ENCODE measurements around the gene CTIF.
A peak's percentile ranks its signal among the peaks of the same experiment; 100 is the strongest.

CTIF gene

GRCh38 chr18:48832938-48833700, 294.3 kb downstream of the CTIF start:
- FAIRE-seq (no peak), DNase-seq (ENCODE audit: insufficient read length, low spot score) (no peak)
- no peak for TF ChIP-seq PAX5 (IDR thresholded peaks at IDR 0.05; ENCODE audit: insufficient read depth, low read length, severe bottlenecking)
- TF ChIP-seq SPI1 (IDR thresholded peaks at IDR 0.05; ENCODE audit: low read depth, low read length), result no peak
- TF ChIP-seq POLR2A (IDR thresholded peaks at IDR 0.05; ENCODE audit: low read depth, low read length), result no peak

- peak; percentile 70 for DNase-seq (ENCODE audit: insufficient read length, low spot score)
- TF ChIP-seq POU2F2 (IDR thresholded peaks at IDR 0.05; ENCODE audit: low read depth, low read length) (peak; percentile 94), POLR2A (IDR thresholded peaks at IDR 0.05; ENCODE audit: low read depth, low read length) (no peak; the same call in 1 of the 2 replicates), POLR2AphosphoS5 (IDR thresholded peaks at IDR 0.05; ENCODE audit: low read depth, low read length) (0 out of 2 replicates have a peak, but pooled peaks have one; percentile 47)
- FAIRE-seq, result peak; percentile 23
Measured at GRCh38 chr18:48833701-48834412, 295.0 kb downstream of the CTIF start.

GRCh38 chr18:48834413-48835031, 295.7 kb downstream of the CTIF start:
- FAIRE-seq, result peak; percentile 96
- peak; percentile 54 for DNase-seq (ENCODE audit: insufficient read length, low spot score)
- no peak for TF ChIP-seq PAX5 (IDR thresholded peaks at IDR 0.05; ENCODE audit: insufficient read depth, low read length, severe bottlenecking)
- no peak for TF ChIP-seq SPI1 (IDR thresholded peaks at IDR 0.05; ENCODE audit: low read depth, low read length)
- TF ChIP-seq TAF1 (IDR thresholded peaks at IDR 0.05; ENCODE audit: low read depth, low read length), result peak; percentile 57; the same call in 1 of the 2 replicates
- TF ChIP-seq POLR2A (IDR thresholded peaks at IDR 0.05; ENCODE audit: low read depth, low read length), result 0 out of 2 replicates have a peak, but pooled peaks have one; percentile 32
- TF ChIP-seq POU2F2 (IDR thresholded peaks at IDR 0.05; ENCODE audit: low read depth, low read length), result 0 out of 2 replicates have a peak, but pooled peaks have one; percentile 50
- 0 out of 2 replicates have a peak, but pooled peaks have one; percentile 4 for TF ChIP-seq POLR2AphosphoS5 (IDR thresholded peaks at IDR 0.05; ENCODE audit: low read depth, low read length)

DNA sequence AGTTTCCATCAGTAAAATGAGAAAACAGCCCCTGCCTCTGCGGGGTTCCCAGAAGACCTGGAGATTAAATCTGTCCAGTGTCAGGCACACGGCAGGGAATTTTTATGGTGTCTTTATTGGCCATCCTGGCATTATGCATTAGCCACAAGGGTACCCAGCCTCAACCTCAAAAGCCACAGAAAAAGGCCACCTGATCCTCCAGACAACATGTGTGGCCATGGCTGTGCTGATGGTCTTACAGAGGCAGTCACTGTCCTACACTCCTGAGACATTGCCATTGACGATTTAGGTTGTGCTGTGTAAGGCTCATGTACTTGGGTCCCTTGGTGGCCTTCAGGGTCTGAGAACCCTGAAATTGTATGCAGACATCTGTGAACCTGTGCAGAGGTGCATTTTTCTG, 296.3 kb downstream of the CTIF start:
- DNase-seq (ENCODE audit: insufficient read length, low spot score) (no peak), FAIRE-seq (no peak)
- TF ChIP-seq TAF1 (IDR thresholded peaks at IDR 0.05; ENCODE audit: low read depth, low read length) (no peak), SPI1 (IDR thresholded peaks at IDR 0.05; ENCODE audit: low read depth, low read length) (no peak)

GRCh38 chr18:48835745-48836170, 296.9 kb downstream of the CTIF start:
- no peak for DNase-seq (ENCODE audit: insufficient read length, low spot score)
- no peak for FAIRE-seq
- TF ChIP-seq POLR2AphosphoS5 (IDR thresholded peaks at IDR 0.05; ENCODE audit: low read depth, low read length), result no peak
- no peak for TF ChIP-seq POLR2A (IDR thresholded peaks at IDR 0.05; ENCODE audit: low read depth, low read length)
- no peak for TF ChIP-seq TAF1 (IDR thresholded peaks at IDR 0.05; ENCODE audit: low read depth, low read length)
- no peak for TF ChIP-seq SPI1 (IDR thresholded peaks at IDR 0.05; ENCODE audit: low read depth, low read length)
- no peak for TF ChIP-seq POU2F2 (IDR thresholded peaks at IDR 0.05; ENCODE audit: low read depth, low read length)
- TF ChIP-seq PAX5 (IDR thresholded peaks at IDR 0.05; ENCODE audit: insufficient read depth, low read length, severe bottlenecking), result no peak

- DNase-seq (ENCODE audit: insufficient read length, low spot score) (no peak), FAIRE-seq (no peak)
- TF ChIP-seq POLR2AphosphoS5 (IDR thresholded peaks at IDR 0.05; ENCODE audit: low read depth, low read length) (no peak), SPI1 (IDR thresholded peaks at IDR 0.05; ENCODE audit: low read depth, low read length) (no peak), TAF1 (IDR thresholded peaks at IDR 0.05; ENCODE audit: low read depth, low read length) (no peak), POLR2A (IDR thresholded peaks at IDR 0.05; ENCODE audit: low read depth, low read length) (no peak), PAX5 (IDR thresholded peaks at IDR 0.05; ENCODE audit: insufficient read depth, low read length, severe bottlenecking) (no peak), POU2F2 (IDR thresholded peaks at IDR 0.05; ENCODE audit: low read depth, low read length) (no peak)
Measured at GRCh38 chr18:48836231-48836805, 297.5 kb downstream of the CTIF start.

DNA sequence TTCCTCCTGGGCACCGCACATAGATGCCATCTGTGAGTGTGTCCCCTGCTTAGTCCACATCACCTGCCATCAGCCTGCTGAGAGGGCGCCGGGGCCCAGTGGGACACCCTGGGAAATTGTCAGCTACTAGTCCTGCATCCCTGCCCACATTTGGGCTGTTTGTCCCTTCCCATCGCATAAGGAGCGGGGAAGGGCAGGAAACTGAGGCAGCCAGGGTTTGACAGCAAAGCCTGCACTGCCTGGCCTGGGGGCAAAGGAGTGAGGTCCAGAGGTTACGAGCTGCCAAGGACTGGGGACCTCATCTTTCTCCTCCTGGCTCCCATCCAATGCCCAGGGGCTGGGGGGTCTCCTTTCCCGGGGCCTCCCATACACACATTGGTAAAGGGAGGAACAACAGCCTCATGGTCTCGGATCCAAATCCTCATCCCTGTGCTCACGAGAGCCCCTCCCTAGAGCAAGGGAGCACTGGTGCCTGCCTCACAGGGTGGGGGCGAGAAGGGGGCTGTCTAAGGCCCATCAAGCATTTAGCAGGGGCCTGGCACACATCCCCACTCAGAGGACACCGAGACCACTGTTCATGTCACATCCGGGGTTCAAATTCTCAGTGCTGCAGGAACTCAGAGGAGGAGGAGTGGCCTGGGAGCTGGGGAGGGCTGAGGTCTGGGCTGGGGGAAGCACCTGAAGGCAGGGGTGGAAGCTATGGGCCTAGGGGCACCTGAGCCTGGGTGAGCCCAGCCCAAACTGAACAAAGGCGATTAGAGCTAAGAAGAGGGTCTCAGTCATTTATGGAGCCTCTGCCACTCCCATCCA, 298.2 kb downstream of the CTIF start:
- DNase-seq (ENCODE audit: insufficient read length, low spot score) (no peak), FAIRE-seq (peak; percentile 16)
- TF ChIP-seq PAX5 (IDR thresholded peaks at IDR 0.05; ENCODE audit: insufficient read depth, low read length, severe bottlenecking), result no peak
- no peak for TF ChIP-seq SPI1 (IDR thresholded peaks at IDR 0.05; ENCODE audit: low read depth, low read length)
- TF ChIP-seq TAF1 (IDR thresholded peaks at IDR 0.05; ENCODE audit: low read depth, low read length), result no peak
- TF ChIP-seq POLR2AphosphoS5 (IDR thresholded peaks at IDR 0.05; ENCODE audit: low read depth, low read length), result no peak
- no peak for TF ChIP-seq POU2F2 (IDR thresholded peaks at IDR 0.05; ENCODE audit: low read depth, low read length)
- no peak for TF ChIP-seq POLR2A (IDR thresholded peaks at IDR 0.05; ENCODE audit: low read depth, low read length)

DNA sequence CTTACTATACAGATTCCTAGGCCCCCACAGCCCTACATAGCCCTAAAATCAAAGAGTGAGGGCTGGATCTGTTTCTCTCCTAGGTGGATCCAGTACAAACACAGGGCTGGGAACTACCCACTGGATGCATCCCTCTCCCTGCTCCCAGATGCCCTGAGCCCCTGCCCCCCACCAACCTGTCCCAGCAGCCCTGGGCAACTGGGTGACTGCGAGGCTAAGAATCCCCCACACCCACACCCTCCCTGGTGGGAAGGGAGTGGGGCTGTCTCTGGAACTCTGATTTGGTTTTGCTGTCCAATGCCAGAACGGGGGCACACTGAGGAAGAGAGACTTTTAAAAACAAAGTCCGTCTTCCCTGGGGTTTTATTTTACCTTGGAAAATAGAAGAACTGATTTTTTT, 298.8 kb downstream of the CTIF start:
- FAIRE-seq, result no peak
- no peak for DNase-seq (ENCODE audit: insufficient read length, low spot score)
- no peak for TF ChIP-seq POU2F2 (IDR thresholded peaks at IDR 0.05; ENCODE audit: low read depth, low read length)
- TF ChIP-seq PAX5 (IDR thresholded peaks at IDR 0.05; ENCODE audit: insufficient read depth, low read length, severe bottlenecking), result no peak
- no peak for TF ChIP-seq POLR2A (IDR thresholded peaks at IDR 0.05; ENCODE audit: low read depth, low read length)
- TF ChIP-seq TAF1 (IDR thresholded peaks at IDR 0.05; ENCODE audit: low read depth, low read length), result no peak
- no peak for TF ChIP-seq POLR2AphosphoS5 (IDR thresholded peaks at IDR 0.05; ENCODE audit: low read depth, low read length)

Measured in GM12891 (cell line).